ENCODE data around the gene IQCE. TPM values are rescaled to one million over a fixed set of nuclear protein-coding genes. Genes with fewer than 3 reads are reported as not detected.
A peak's percentile ranks its signal among the peaks of the same experiment; 100 is the strongest.

IQCE gene
- total and polyA plus RNA-seq, 11 donors: 5.0 to 14.1 (median 10.3) TPM

DNA sequence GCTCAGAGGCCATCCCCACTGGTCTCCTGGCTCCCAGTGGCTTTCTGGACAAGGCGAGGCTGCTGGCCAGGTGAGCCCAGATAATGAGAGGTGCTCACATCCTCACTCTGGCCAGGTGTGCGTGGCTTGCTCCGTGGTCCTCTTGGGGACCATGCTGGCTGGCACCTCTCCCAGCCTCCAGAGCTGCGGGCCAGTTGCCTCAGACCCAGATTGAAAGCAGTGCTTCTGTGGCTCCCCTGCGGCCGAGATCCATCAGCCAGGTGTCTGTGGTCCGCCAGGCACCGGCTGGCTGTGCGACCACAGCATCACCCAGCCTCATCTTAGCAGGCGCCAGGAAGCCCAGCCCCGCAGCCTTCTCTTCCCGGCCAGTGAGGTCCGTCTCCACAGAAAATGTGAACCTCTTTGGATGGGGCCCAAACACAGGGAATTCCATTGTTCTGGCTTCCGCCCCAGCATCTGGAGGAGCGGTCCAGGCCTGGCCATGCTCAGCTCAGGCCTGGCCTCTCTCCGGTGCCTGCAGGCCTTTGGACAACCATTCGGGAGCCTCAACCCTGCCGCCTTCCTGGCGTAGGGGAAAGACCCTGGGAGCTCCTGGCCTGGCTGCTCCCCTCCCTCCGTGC lies 67.8 kb downstream of the IQCE start:
- Histone ChIP-seq H3K27me3 (no peaks in the 10 kb centered on the region), H3K4me3 (no peak overlapping the region), H3K27ac (peak overlapping the region; percentile 6 to 88 (median 58)), H3K9me3 (no peaks in the 10 kb centered on the region), H3K4me1 (peaks cover 2 to 43% (median 23%) of the 10 kb centered on the region in 12 donors), H3K36me3 (no peaks in the 10 kb centered on the region)
- ATAC-seq: peak; percentile 12 to 56 (median 24)
- intact Hi-C loops (cut with DNase I): loop anchor here in 1 of 10 donors (2.0 kb wide), 1 partner anchor 20 kb away; no protein-coding TSS in a partner anchor
- WGBS, 4 donors: 50 to 57% (median 55%) methylated on average over 11 to 20 of the region's 20 CpGs
- peak in 4 of 5 donors; percentile 68 to 83 (median 78) for DNase-seq
- no peak for TF ChIP-seq POLR2A (IDR thresholded peaks at IDR 0.05)
- TF ChIP-seq, protein P1, sequence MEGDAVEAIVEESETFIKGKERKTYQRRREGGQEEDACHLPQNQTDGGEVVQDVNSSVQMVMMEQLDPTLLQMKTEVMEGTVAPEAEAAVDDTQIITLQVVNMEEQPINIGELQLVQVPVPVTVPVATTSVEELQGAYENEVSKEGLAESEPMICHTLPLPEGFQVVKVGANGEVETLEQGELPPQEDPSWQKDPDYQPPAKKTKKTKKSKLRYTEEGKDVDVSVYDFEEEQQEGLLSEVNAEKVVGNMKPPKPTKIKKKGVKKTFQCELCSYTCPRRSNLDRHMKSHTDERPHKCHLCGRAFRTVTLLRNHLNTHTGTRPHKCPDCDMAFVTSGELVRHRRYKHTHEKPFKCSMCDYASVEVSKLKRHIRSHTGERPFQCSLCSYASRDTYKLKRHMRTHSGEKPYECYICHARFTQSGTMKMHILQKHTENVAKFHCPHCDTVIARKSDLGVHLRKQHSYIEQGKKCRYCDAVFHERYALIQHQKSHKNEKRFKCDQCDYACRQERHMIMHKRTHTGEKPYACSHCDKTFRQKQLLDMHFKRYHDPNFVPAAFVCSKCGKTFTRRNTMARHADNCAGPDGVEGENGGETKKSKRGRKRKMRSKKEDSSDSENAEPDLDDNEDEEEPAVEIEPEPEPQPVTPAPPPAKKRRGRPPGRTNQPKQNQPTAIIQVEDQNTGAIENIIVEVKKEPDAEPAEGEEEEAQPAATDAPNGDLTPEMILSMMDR (IDR thresholded peaks at IDR 0.05): no peak

DNA sequence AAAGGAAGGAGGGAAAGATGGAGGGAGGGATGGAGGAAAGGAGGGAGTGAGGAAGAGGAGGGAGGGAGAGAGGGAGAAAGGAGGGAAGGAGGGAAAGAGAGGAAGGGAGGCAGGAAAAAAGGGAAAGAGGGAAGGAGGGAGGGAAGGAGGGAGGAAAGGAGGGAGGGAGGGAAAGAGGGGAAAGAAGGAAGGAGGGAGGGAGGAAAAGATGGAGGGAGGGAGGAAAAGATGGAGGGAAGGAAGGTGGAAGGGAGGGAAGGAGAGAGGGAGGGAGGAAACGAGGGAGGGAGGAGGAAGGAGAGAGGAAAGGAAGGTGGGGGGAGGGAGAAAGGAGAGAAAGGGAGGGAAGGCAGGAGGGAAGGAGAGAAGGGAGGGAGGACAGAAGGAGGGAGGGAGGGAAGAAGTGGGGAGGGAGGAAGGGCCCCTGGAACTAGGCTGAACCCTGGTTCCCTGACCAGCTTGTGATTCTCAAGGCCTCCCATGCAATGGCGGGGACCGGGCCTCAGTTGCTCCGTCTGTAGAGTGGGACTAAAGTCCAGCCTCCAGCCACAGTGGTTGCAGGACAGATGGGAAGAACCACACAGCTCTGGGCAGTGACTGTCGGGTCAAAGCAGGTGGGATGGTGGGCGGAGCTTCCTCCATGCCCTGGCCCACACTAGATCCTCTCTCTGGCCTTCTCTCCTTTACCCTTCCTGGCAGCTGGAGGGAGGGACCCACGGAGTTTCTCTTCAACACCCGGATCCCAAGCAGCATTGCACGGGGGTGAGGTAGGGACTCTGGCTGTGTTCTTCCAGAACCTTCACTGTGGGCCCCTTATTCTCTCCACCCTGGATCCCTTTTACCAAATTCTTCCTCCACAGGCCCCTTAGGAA lies 68.7 kb downstream of the IQCE start:
- DNase-seq (no peak), ATAC-seq (no peak)
- Histone ChIP-seq H3K27ac (peak overlapping the region; percentile 6 to 88 (median 58)), H3K27me3 (no peaks in the 10 kb centered on the region), H3K9me3 (no peaks in the 10 kb centered on the region), H3K36me3 (no peaks in the 10 kb centered on the region), H3K4me1 (peaks cover 0 to 37% (median 20%) of the 10 kb centered on the region in 12 donors), H3K4me3 (no peak overlapping the region)
- TF ChIP-seq, protein P1 (IDR thresholded peaks at IDR 0.05): no peak
- TF ChIP-seq POLR2A (IDR thresholded peaks at IDR 0.05): no peak
- WGBS, 4 donors: 83 to 93% (median 88%) methylated on average over 9 of the region's 9 CpGs
- intact Hi-C loops (cut with DNase I): loop anchor here in 1 of 10 donors (2.0 kb wide), 1 partner anchor 21 kb away; no protein-coding TSS in a partner anchor

DNA sequence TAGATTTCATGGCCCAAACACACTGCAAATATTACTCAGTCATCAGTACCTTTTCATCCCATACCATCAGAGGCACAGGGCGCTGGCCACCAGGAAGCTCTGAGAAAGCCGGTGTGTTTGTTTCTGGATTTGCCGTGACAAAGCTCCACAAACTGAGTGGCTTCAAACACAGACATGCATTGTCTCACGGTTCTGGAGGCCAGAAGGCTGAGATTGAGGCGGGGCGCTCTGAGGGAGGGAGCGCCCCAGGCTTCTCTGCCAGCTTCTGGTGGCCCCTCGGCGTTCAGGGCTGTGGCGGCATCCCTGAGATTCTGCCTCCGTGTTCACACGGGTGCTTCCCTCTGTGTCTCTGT lies 69.3 kb downstream of the IQCE start:
- Histone ChIP-seq H3K9me3 (no peaks in the 10 kb centered on the region), H3K36me3 (no peaks in the 10 kb centered on the region), H3K27me3 (no peaks in the 10 kb centered on the region), H3K4me3 (no peak overlapping the region), H3K27ac (no peak overlapping the region), H3K4me1 (peaks cover 0 to 38% (median 22%) of the 10 kb centered on the region in 12 donors)
- intact Hi-C loops (cut with DNase I): no loop called here
- WGBS, 4 donors: 88 to 93% (median 90%) methylated on average over 11 to 12 of the region's 12 CpGs
- no peak for DNase-seq
- no peak for ATAC-seq
- no peak for TF ChIP-seq POLR2A (IDR thresholded peaks at IDR 0.05)
- TF ChIP-seq, protein P1 (IDR thresholded peaks at IDR 0.05): no peak

DNA sequence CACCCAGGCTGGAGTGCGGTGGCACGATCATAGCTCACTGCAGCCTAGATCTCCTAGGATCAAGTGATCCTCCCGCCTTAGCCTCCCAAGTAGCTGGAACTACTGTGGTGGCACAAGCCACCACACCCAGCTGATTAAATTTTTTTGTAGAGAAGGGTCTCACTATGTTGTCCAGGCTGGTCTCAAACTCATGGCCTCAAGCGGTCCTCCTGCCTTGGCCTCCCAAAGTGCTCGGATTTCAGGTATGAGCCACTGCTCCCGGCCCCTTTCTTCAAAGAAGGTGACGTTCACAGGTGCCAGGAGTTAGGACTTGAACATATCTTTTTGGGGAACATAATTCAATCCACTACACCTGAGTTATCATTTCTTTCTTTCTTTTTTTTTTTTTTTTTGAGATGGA lies 70.1 kb downstream of the IQCE start:
- ATAC-seq (no peak), DNase-seq (no peak)
- Histone ChIP-seq H3K9me3 (no peaks in the 10 kb centered on the region), H3K4me1 (peaks cover 0 to 41% (median 28%) of the 10 kb centered on the region in 12 donors), H3K4me3 (no peak overlapping the region), H3K36me3 (no peaks in the 10 kb centered on the region), H3K27ac (no peak overlapping the region), H3K27me3 (no peaks in the 10 kb centered on the region)
- no peak for TF ChIP-seq POLR2A (IDR thresholded peaks at IDR 0.05)
- TF ChIP-seq, protein P1 (IDR thresholded peaks at IDR 0.05): no peak
- WGBS, 4 donors: 93 to 99% (median 98%) methylated on average over 7 of the region's 7 CpGs
- intact Hi-C loops (cut with DNase I): no loop called here
